GM13977 (cell line): ENCODE results near the gene FBXL14.

Experiments used
- DNase-seq: peaks from one replicate; pipeline ENCODE4 v3.0.0; 2012; ENCODE audit warnings: low spot score
- CTCF ChIP-seq: IDR thresholded peaks from 2 replicates; pipeline ENCODE4 v1.5.1; 2012; ENCODE audit warnings: mild to moderate bottlenecking, control low read depth; ENCODE audit not compliant: insufficient read depth; ENCODE audit errors: extremely low read depth, missing control alignments
- in situ Hi-C: fragments of 300-500 bp; cut with MboI; formaldehyde crosslinking; loops from one replicate; pipeline ENCODE4 v1.12.0; 2022; ENCODE audit warnings: low sequenced_read_pairs, low pct_unique_long_range_greater_than_20kb, mixed read lengths, inconsistent platforms; ENCODE audit not compliant: unreplicated experiment

The FBXL14 gene

DNA sequence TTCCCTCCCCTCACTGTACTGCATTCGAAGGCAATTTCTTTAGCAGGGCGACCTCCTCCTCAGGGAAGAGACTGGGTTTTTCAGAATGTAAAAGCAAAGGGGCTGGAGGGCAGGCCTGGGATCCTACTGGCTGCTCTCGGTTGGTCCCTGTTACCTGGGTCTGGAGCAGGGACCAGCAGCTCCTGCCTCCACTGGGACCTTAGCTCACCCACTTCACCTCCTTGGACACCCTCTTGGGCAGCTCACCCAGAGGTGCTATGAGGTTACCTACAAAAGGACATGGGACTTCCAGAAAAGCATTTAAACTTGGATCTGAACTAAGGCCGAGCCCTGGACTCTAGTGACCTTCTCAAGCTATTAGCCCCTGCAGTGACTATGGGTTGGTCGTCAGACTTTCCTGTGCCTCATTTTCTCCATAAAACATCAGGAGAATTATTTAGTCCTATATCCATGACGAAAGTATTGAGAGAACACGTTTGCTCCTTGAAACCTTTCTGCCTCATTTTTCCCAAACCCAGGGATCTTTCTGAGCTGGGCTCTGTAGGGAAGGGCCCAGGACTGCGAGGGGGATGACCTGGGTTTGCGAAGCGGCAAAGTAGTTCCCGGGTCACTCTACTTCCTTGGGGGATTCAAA is 65.0 kb downstream of the FBXL14 start:
- DNase-seq: no peak
- in situ Hi-C loops: no loop called here
- TF ChIP-seq CTCF: no peak

DNA sequence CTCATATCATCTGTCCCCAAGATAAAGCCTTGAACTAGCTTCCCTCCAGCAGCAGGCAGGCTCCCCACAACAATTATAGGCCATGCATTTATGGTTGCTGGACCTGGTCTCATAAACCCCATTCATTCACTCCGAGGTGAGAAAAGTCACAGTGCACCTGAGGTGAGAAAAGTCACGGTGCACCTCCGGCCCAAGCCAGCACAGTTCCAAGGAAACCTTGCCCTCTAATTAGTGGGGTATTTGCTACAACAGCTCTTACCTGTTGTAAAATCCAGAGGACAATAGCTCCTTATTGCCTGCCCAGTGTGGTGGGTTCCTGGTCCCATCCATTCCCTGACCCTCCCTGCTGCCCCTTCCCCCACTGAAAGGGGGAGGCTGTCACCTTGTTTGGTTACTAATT is 65.6 kb downstream of the FBXL14 start:
- DNase-seq: no peak
- TF ChIP-seq CTCF: no peak
- in situ Hi-C loops: no loop called here

GRCh38 chr12:1527789-1528188 is 66.6 kb downstream of the FBXL14 start:
- no peak for TF ChIP-seq CTCF
- in situ Hi-C loops: no loop called here
- DNase-seq: no peak

GRCh38 chr12:1525858-1526257 is 68.5 kb downstream of the FBXL14 start:
- in situ Hi-C loops: no loop called here
- TF ChIP-seq CTCF: no peak
- no peak for DNase-seq

GRCh38 chr12:1523558-1524050 is 70.8 kb downstream of the FBXL14 start:
- no peak for TF ChIP-seq CTCF
- in situ Hi-C loops: no loop called here
- no peak for DNase-seq

DNA sequence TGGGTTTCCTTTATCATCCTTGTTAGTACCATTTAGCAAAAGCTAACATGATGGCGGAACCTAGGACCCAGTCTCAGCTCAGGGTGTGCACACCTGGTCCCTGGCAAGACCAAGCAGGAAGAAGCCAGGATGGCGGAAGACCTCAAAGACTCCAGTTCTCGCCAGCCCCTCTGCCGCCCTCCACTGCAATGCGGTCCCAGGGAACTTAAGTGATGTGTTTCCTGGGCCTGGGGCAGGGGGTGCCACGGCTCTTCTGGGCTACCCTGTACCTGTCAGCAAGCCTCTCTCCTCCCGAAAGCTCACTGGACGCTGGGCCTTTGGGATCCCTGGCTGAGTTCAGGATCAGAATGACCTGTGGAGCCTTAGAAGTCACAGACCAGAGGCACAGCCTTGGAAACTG is 71.3 kb downstream of the FBXL14 start:
- TF ChIP-seq CTCF: no peak
- no peak for DNase-seq
- in situ Hi-C loops: no loop called here

DNA sequence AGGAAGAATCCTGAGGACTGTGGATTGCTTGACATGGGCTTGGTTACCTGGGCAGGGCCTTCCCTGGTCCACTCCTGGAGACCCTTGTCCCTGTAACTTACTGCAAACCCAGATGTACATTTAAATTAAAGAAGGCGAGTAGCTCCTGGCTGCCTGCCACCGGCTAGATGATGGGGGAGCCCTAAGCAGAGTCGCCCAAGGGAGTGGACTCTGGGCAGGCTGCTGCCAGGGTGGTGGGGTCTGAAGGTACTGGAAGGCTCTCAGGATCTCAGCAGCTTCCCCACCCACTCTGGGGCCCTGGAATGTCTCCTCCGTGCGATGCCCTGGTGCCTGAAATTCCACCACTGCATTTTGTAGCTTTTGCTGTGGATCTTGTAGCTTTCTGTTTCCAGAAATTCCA is 74.7 kb downstream of the FBXL14 start:
- DNase-seq: no peak
- in situ Hi-C loops: no loop called here
- no peak for TF ChIP-seq CTCF
